Adrenal gland (tissue), 5 donors: ENCODE measurements around the gene PSMD13.

Source experiments
- POLR2A ChIP-seq, 2 donors: fragments of 450-650 bp; IDR thresholded peaks; one replicate each; pipeline ENCODE4 v1.6.1; 2017; ENCODE audit warnings: antibody characterized with exemption in 2 of 2, mild to moderate bottlenecking in 2 of 2, moderate library complexity in 1 of 2
- TF ChIP-seq, protein P1 (sequence below), 6 experiments: fragments of 450-650 bp in 4 of 6; fragments of 200-600 bp in 2 of 6; sonication (generic) in 1 of 6; IDR thresholded peaks; 1 replicate in 5 of 6; 2 replicates in 1 of 6; pipeline versions ENCODE4 v1.5.1 to v1.8.0; 2016 to 2021; ENCODE audit warnings: antibody characterized with exemption in 6 of 6, mild to moderate bottlenecking in 2 of 6, moderate library complexity in 1 of 6
- donor health status: DM: no; HTN: no; CAD: no.

- TF ChIP-seq, protein P1, sequence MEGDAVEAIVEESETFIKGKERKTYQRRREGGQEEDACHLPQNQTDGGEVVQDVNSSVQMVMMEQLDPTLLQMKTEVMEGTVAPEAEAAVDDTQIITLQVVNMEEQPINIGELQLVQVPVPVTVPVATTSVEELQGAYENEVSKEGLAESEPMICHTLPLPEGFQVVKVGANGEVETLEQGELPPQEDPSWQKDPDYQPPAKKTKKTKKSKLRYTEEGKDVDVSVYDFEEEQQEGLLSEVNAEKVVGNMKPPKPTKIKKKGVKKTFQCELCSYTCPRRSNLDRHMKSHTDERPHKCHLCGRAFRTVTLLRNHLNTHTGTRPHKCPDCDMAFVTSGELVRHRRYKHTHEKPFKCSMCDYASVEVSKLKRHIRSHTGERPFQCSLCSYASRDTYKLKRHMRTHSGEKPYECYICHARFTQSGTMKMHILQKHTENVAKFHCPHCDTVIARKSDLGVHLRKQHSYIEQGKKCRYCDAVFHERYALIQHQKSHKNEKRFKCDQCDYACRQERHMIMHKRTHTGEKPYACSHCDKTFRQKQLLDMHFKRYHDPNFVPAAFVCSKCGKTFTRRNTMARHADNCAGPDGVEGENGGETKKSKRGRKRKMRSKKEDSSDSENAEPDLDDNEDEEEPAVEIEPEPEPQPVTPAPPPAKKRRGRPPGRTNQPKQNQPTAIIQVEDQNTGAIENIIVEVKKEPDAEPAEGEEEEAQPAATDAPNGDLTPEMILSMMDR (IDR thresholded peaks at IDR 0.05): no peak
- TF ChIP-seq POLR2A (IDR thresholded peaks at IDR 0.05): no peak
These were observed 49.1 kb downstream of the PSMD13 start for GRCh38 chr11:285894-286220.
